Activated T-cell treated with anti-CD3 and anti-CD28 coated beads, Interleukin-2, amount 50 U/mL, for 72 hours (primary cell): Measurements from ENCODE around the gene BNC1. TPM values are rescaled to one million over a fixed set of nuclear protein-coding genes. Genes with fewer than 3 reads are reported as not detected.

Source experiments
- ATAC-seq, 2 donors: fragments of 150-1000 bp; cut with Tn5 transposase; replicated peaks in 1 of 2; 2 replicates each; pipeline ENCODE4 v1.10.0; 2021; ENCODE audit warnings: moderate library complexity in 2 of 2, mild to moderate bottlenecking in 1 of 2
- DNase-seq, 2 donors: peaks; one replicate each; pipeline ENCODE4 v3.0.0; 2021 to 2022; ENCODE audit warnings: mixed read lengths in 1 of 2
- H3K27ac Mint-ChIP-seq: one replicate; pipeline ENCODE4 v1.8.0; 2022; ENCODE audit warnings: mild to moderate bottlenecking, moderate library complexity, mixed read lengths
- H3K27me3 Mint-ChIP-seq: one replicate; pipeline ENCODE4 v1.8.0; 2022; ENCODE audit warnings: low read depth, mixed read lengths
- H3K36me3 Mint-ChIP-seq, 2 donors: one replicate each; pipeline ENCODE4 v1.8.0; 2022; ENCODE audit warnings: mixed read lengths in 2 of 2, mild to moderate bottlenecking in 1 of 2; ENCODE audit not compliant: insufficient read depth in 2 of 2
- H3K4me1 Mint-ChIP-seq: one replicate; pipeline ENCODE4 v1.8.0; 2022; ENCODE audit warnings: low read depth, mixed read lengths
- H3K4me3 Mint-ChIP-seq, 2 donors: one replicate each; pipeline ENCODE4 v1.8.0; 2022; ENCODE audit warnings: mild to moderate bottlenecking in 2 of 2, mixed read lengths in 2 of 2, moderate library complexity in 2 of 2
- H3K9me3 Mint-ChIP-seq, 2 donors: one replicate each; pipeline ENCODE4 v1.8.0; 2022; ENCODE audit warnings: mixed read lengths in 2 of 2
- total RNA-seq, 2 donors: library from RNA; stranded (reverse); gene quantifications; one replicate each; pipeline ENCODE4 v1.2.3, GENCODE V29; 2022

BNC1 gene
- total RNA-seq, 2 donors from 2014 or later, result not detected

DNA sequence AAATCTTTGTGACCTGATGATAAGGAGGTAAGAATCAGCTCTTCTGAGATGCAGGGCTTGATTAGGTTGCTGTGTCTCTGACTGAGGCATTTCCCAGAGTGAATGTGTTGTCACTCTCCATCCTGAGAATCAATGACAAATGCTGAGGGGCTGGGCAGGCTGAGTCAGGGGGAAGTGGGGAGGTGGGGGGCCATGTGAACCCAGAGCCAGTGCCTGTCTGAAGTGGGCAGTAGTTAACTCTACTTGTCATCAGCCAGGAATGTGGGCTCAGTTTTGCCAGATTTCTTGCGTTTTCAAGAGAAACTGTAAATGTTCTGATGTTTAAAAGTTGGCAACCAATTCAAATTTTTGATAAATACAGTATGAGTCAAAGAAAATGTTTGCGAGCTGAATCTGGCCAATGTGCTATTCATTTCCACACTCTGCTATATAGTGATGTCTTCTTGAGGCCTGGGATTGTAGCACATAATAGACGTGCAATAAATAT, 3.1 kb upstream of the BNC1 start:
- no peak for ATAC-seq
- no peak overlapping the region for H3K27ac Mint-ChIP-seq
- peaks cover 68% of the 10 kb centered on the region for H3K27me3 Mint-ChIP-seq
- H3K36me3 Mint-ChIP-seq, result peaks cover 2 to 3% of the 10 kb centered on the region in 2 donors
- no peaks in the 10 kb centered on the region for H3K9me3 Mint-ChIP-seq
- no peak for DNase-seq
- no peak overlapping the region for H3K4me3 Mint-ChIP-seq
- peaks cover 10% of the 10 kb centered on the region for H3K4me1 Mint-ChIP-seq

GRCh38 chr15:83285979-83286553, 1.6 kb upstream of the BNC1 start:
- Mint-ChIP-seq H3K4me3 (peak overlapping the region in 1 of 2 donors; percentile 48), H3K9me3 (no peaks in the 10 kb centered on the region), H3K27ac (no peak overlapping the region), H3K36me3 (peaks cover 2 to 3% of the 10 kb centered on the region in 2 donors), H3K4me1 (peaks cover 11% of the 10 kb centered on the region), H3K27me3 (peaks cover 83% of the 10 kb centered on the region)
- ATAC-seq (no peak), DNase-seq (no peak)

DNA sequence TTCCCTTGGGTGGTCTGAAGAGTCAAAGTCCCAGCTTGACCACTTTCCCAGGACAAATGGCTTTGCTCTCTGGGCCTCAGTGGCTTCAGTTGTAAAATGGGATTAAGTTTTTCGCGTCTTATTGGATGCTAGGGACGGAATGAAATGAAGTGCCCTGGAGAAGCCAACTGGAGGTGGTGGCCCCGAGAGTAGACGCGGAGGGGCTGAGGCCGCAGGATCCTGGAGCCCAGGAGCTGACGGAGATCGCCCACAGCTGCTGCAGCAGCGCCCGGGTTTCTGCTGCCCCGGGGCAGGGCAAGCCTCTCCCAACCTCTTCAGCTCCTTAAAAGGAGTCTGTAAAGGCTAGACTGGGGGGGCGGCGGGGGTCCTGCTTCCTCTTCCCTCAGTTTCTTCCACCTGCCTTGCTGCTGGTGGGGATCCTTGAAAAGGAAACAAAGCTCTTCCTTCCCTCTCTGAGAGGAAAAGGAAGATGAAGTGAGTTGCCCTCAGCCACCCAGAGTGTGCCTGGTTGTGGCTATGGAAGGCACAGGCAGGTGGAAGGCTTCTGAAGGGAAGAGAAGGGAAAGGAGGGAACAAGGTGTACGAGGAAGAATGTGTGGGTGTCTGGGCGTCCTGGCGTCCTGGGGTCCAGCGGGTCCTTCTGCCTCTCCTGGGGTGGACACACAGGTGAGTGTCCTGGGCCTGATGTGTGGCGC, 967 bp upstream of the BNC1 start:
- Mint-ChIP-seq H3K27me3 (peaks cover 88% of the 10 kb centered on the region), H3K4me3 (peak overlapping the region; percentile 36 to 58), H3K27ac (no peak overlapping the region), H3K9me3 (no peaks in the 10 kb centered on the region), H3K4me1 (peaks cover 11% of the 10 kb centered on the region), H3K36me3 (peaks cover 2 to 3% of the 10 kb centered on the region in 2 donors)
- DNase-seq, result no peak
- ATAC-seq, result no peak

- Mint-ChIP-seq H3K36me3 (peaks cover 2 to 3% of the 10 kb centered on the region in 2 donors), H3K27me3 (peaks cover 88% of the 10 kb centered on the region), H3K9me3 (no peaks in the 10 kb centered on the region), H3K4me3 (peak overlapping the region; percentile 79 to 84), H3K4me1 (peaks cover 11% of the 10 kb centered on the region), H3K27ac (no peak overlapping the region)
- DNase-seq (peak in 1 of 2 donors; percentile 2), ATAC-seq (peak; percentile 14 to 25)
Observed at GRCh38 chr15:83283813-83284558, 478 bp downstream of the BNC1 start.

DNA sequence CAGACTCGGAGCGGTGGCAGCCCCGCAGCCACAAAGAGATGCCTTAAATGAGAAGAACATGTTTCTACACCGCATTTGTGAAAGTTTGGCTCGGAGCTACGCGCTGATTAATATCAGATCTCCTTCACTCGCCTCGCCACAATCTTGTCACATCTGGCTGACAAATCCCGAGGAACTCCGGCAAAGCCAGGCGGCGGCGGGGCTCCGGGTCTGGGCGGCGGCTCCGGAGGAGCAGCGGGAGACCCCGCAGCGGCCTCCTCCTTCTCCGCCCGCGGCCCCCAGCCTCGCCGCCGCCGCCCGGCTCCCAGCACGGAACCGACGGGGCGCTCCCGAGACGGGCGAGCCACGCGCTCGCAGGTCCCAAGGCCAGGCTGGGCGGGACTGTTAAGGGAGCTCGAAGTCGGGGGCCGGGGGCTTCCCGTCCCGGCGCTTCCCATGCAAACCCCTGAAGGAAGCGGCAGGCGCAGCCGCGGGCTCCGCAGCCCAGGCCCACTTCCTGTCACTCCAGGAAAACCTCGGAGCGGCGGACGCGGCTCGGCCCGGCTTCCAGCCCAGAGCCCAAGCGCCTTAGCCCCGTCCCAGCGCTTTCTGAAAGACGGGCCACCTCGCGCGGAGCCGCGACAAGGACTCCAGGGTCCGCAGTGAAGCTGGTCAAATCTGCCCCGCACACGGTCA, 1.2 kb downstream of the BNC1 start:
- peak; percentile 31 to 35 for ATAC-seq
- peaks cover 2 to 3% of the 10 kb centered on the region in 2 donors for H3K36me3 Mint-ChIP-seq
- DNase-seq, result peak in 1 of 2 donors; percentile 12
- peaks cover 81% of the 10 kb centered on the region for H3K27me3 Mint-ChIP-seq
- no peak overlapping the region for H3K27ac Mint-ChIP-seq
- no peaks in the 10 kb centered on the region for H3K9me3 Mint-ChIP-seq
- peaks cover 11% of the 10 kb centered on the region for H3K4me1 Mint-ChIP-seq
- H3K4me3 Mint-ChIP-seq, result peak overlapping the region; percentile 79 to 84

DNA sequence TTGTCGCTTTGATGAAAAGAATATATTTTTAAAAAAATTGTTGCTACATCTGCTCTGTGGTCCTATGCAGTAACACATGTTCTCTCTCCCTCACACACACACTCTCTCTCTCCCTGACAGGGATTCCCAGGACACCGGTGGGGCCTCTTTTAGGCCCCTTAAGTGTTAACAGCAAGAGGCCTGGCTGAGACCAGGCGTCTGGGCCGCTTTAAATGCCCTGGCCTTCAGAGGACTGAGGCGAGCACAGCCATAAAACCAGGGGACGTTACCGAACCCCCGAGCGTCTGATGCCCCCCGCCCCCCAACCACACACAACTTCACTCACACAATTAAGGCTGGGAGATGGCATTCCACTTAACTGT, 1.7 kb downstream of the BNC1 start:
- DNase-seq (no peak), ATAC-seq (no peak)
- H3K4me3 Mint-ChIP-seq, result peak overlapping the region; percentile 30 to 40
- H3K27me3 Mint-ChIP-seq, result peaks cover 80% of the 10 kb centered on the region
- H3K9me3 Mint-ChIP-seq, result no peaks in the 10 kb centered on the region
- H3K27ac Mint-ChIP-seq, result no peak overlapping the region
- H3K36me3 Mint-ChIP-seq, result peaks cover 2 to 3% of the 10 kb centered on the region in 2 donors
- peaks cover 14% of the 10 kb centered on the region for H3K4me1 Mint-ChIP-seq

GRCh38 chr15:83282141-83282540, 2.3 kb downstream of the BNC1 start:
- H3K27me3 Mint-ChIP-seq, result peaks cover 77% of the 10 kb centered on the region

DNA sequence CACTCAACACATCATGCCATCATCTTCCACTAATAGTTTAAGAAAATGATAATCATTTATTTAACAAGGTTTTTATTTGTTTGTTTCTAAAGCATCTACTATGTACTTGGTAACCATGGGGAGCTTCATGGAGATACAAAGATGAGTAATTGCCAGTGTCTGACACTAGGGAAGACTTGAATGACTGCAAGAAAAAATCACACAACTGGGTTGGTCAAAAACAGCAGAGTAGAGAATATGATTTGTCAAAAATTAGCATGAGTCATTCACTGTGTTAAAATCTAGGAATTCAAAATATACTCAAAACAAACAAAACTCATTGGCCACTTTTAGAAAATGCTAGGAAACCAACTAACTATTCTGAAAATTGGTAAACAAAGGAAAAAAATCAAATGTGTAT, 6.3 kb downstream of the BNC1 start:
- DNase-seq (no peak), ATAC-seq (peak; percentile 32 to 52)
- Mint-ChIP-seq H3K4me1 (peaks cover 21% of the 10 kb centered on the region), H3K9me3 (peaks cover 0 to 2% of the 10 kb centered on the region in 2 donors), H3K4me3 (no peak overlapping the region), H3K27ac (no peak overlapping the region), H3K27me3 (peaks cover 74% of the 10 kb centered on the region), H3K36me3 (no peaks in the 10 kb centered on the region)

More at GRCh38 chr15:83282141-83282540, 2.3 kb downstream of the BNC1 start:
- H3K36me3 Mint-ChIP-seq, result peaks cover 2 to 3% of the 10 kb centered on the region in 2 donors
- no peak overlapping the region for H3K4me3 Mint-ChIP-seq
- no peaks in the 10 kb centered on the region for H3K9me3 Mint-ChIP-seq
- no peak overlapping the region for H3K27ac Mint-ChIP-seq
- DNase-seq (no peak), ATAC-seq (no peak)
- peaks cover 18% of the 10 kb centered on the region for H3K4me1 Mint-ChIP-seq

GRCh38 chr15:83276661-83277060, 7.8 kb downstream of the BNC1 start:
- Mint-ChIP-seq H3K27ac (no peak overlapping the region), H3K4me3 (no peak overlapping the region), H3K4me1 (peaks cover 16% of the 10 kb centered on the region), H3K9me3 (peaks cover 0 to 2% of the 10 kb centered on the region in 2 donors), H3K27me3 (peaks cover 59% of the 10 kb centered on the region), H3K36me3 (no peaks in the 10 kb centered on the region)
- DNase-seq, result no peak
- peak; percentile 43 to 81 for ATAC-seq

DNA sequence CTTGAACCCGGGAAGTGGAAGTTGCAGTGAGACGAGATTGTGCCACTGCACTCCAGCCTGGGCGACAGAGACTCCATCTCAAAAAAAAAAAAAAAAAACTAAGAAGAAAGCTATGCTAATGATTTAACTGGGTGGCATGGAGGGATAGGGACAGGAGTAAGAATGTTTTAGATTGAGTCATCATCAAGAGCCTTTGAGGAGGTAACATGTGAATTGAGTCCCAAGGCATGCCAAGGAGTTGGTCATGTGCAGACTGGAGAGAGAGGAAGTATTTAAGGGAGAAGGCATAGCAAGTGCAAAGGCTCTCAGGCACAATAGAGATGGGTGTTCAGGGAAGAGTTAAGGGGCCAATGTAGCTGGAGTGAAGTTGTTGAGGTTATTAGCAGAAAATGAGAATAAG, 9.1 kb downstream of the BNC1 start:
- Mint-ChIP-seq H3K4me3 (no peak overlapping the region), H3K36me3 (no peaks in the 10 kb centered on the region), H3K4me1 (peaks cover 16% of the 10 kb centered on the region)

DNA sequence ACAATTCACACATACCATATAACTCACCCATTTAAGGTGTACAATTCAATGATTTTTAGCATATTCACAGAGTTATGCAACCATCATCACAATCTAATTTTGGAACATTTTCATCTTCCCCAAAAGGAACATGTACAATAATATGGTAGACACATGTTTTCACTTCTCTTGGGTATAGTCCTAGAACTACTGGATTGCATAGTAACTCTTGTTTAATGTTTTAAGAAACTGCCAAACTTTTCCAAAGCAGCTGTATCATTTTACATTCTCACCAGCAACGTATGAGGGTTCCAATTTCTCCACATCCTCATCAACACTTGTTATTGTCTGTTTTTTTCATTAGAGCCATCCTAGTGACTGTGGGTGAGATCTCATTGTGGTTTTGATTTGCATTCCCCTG, 14.3 kb downstream of the BNC1 start:
- no peak for DNase-seq

More for the DNA sequence above, 9.1 kb downstream of the BNC1 start:
- ATAC-seq (no peak), DNase-seq (no peak)
- peaks cover 0 to 2% of the 10 kb centered on the region in 2 donors for H3K9me3 Mint-ChIP-seq
- H3K27me3 Mint-ChIP-seq, result peaks cover 47% of the 10 kb centered on the region
- no peak overlapping the region for H3K27ac Mint-ChIP-seq

DNA sequence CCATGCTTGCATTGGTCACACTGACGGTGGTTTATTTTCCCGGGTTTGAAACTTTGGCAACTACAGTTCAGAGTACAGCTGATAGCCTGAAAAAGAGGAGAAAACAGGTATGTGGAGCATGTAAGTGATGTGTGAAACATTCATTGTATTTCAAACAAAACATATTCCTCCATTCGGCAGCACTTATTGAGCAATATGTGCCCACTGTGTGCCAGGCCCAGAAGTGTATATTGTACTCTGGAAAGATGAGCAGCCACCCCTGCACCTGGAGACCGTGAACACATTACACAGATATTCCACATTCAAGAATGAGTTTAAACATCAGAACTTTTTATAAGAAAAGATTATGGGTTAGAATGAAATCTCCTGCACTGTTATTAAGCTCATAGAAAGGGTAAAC, 16.3 kb downstream of the BNC1 start:
- H3K27ac Mint-ChIP-seq, result no peak overlapping the region
- H3K27me3 Mint-ChIP-seq, result peaks cover 34% of the 10 kb centered on the region
- H3K36me3 Mint-ChIP-seq, result no peaks in the 10 kb centered on the region
- no peak overlapping the region for H3K4me3 Mint-ChIP-seq
- H3K4me1 Mint-ChIP-seq, result no peaks in the 10 kb centered on the region
- DNase-seq (no peak), ATAC-seq (no peak)
- H3K9me3 Mint-ChIP-seq, result no peaks in the 10 kb centered on the region

More for the DNA sequence above, 14.3 kb downstream of the BNC1 start:
- no peaks in the 10 kb centered on the region for H3K36me3 Mint-ChIP-seq
- H3K4me1 Mint-ChIP-seq, result no peaks in the 10 kb centered on the region
- peaks cover 31% of the 10 kb centered on the region for H3K27me3 Mint-ChIP-seq
- no peak overlapping the region for H3K4me3 Mint-ChIP-seq
- no peak for ATAC-seq
- no peak overlapping the region for H3K27ac Mint-ChIP-seq
- no peaks in the 10 kb centered on the region for H3K9me3 Mint-ChIP-seq
